H9 (cell line): Measurements from ENCODE around the gene FCHSD2. TPM values are rescaled to one million over a fixed set of nuclear protein-coding genes. Genes with fewer than 3 reads are reported as not detected.
"Not testable (repeated sequence)": the region's sequence is repeated elsewhere in the genome, so short reads cannot be mapped to it uniquely, and the experiment has no call there.

ENCODE experiments used
- DNase-seq: peaks from one replicate; pipeline ENCODE4 v3.0.0-alpha.2; 2017
- H2AFZ ChIP-seq: one replicate; pipeline ENCODE4 v1.6.1; 2013; ENCODE audit warnings: mild to moderate bottlenecking, low read length, control low read depth, moderate library complexity
- H2AK5ac ChIP-seq: 2 replicates; pipeline ENCODE4 v1.6.1; 2013; ENCODE audit warnings: low read length, control low read depth, mixed read lengths; ENCODE audit not compliant: insufficient read length
- H2BK120ac ChIP-seq: one replicate; pipeline ENCODE4 v1.6.1; 2013; ENCODE audit warnings: low read depth, mild to moderate bottlenecking, low read length, control low read depth, inconsistent platforms; ENCODE audit not compliant: poor library complexity, severe bottlenecking
- H2BK12ac ChIP-seq: 2 replicates; pipeline ENCODE4 v1.6.1; 2013; ENCODE audit warnings: low read length, control low read depth, mixed read lengths, low read depth; ENCODE audit not compliant: insufficient read length
- H2BK15ac ChIP-seq: 2 replicates; pipeline ENCODE4 v1.6.1; 2013; ENCODE audit warnings: low read depth, low read length, control low read depth
- H2BK20ac ChIP-seq: one replicate; pipeline ENCODE4 v1.6.1; 2013; ENCODE audit warnings: low read depth, mild to moderate bottlenecking, low read length, control low read depth, inconsistent platforms; ENCODE audit not compliant: poor library complexity, severe bottlenecking
- H2BK5ac ChIP-seq: 2 replicates; pipeline ENCODE4 v1.6.1; 2013; ENCODE audit warnings: low read length, control low read depth, mixed read lengths; ENCODE audit not compliant: insufficient read length
- H3K14ac ChIP-seq: 2 replicates; pipeline ENCODE4 v1.6.1; 2013; ENCODE audit warnings: low read length, control low read depth; ENCODE audit not compliant: insufficient read depth
- H3K18ac ChIP-seq: 2 replicates; pipeline ENCODE4 v1.6.1; 2013; ENCODE audit warnings: low read depth, mild to moderate bottlenecking, mixed read lengths, low read length, control low read depth; ENCODE audit not compliant: insufficient read length
- H3K23ac ChIP-seq: 2 replicates; pipeline ENCODE4 v1.6.1; 2013; ENCODE audit warnings: low read length, control low read depth, mixed read lengths, low read depth; ENCODE audit not compliant: insufficient read length
- H3K23me2 ChIP-seq: 2 replicates; pipeline ENCODE4 v1.6.1; 2013; ENCODE audit warnings: low read depth, mild to moderate bottlenecking, mixed read lengths, low read length, control low read depth; ENCODE audit not compliant: insufficient read length, poor library complexity, severe bottlenecking
- H3K27ac ChIP-seq: 2 replicates; pipeline ENCODE4 v1.5.1; 2013; ENCODE audit warnings: low read length, control low read depth, mixed read lengths, low read depth; ENCODE audit not compliant: insufficient read length
- H3K27me3 ChIP-seq: 2 replicates; pipeline ENCODE4 v1.6.1; 2013; ENCODE audit warnings: low read length, control low read depth, inconsistent platforms; ENCODE audit not compliant: insufficient read depth
- H3K4ac ChIP-seq: 2 replicates; pipeline ENCODE4 v1.6.1; 2013; ENCODE audit warnings: low read depth, mild to moderate bottlenecking, control low read depth, inconsistent platforms, low read length, moderate library complexity
- H3K4me1 ChIP-seq: 2 replicates; pipeline ENCODE4 v1.6.1; 2013; ENCODE audit warnings: low read length, control low read depth, inconsistent platforms; ENCODE audit not compliant: insufficient read depth
- H3K4me2 ChIP-seq: 2 replicates; pipeline ENCODE4 v1.6.1; 2013; ENCODE audit warnings: low read length, control low read depth, mixed read lengths; ENCODE audit not compliant: insufficient read length, insufficient read depth
- H3K56ac ChIP-seq: 2 replicates; pipeline ENCODE4 v1.6.1; 2013; ENCODE audit warnings: low read depth, mild to moderate bottlenecking, mixed read lengths, low read length, control low read depth; ENCODE audit not compliant: insufficient read length
- H3K79me1 ChIP-seq: 2 replicates; pipeline ENCODE4 v1.6.1; 2013; ENCODE audit warnings: low read depth, mild to moderate bottlenecking, moderate library complexity, low read length, control low read depth, inconsistent platforms; ENCODE audit not compliant: insufficient read depth, poor library complexity, severe bottlenecking
- H3K79me2 ChIP-seq: 2 replicates; pipeline ENCODE4 v1.6.1; 2013; ENCODE audit warnings: low read length, control low read depth, inconsistent platforms; ENCODE audit not compliant: insufficient read depth
- H3K9ac ChIP-seq: 2 replicates; pipeline ENCODE4 v1.6.1; 2013; ENCODE audit warnings: low read length, control low read depth, mixed read lengths; ENCODE audit not compliant: insufficient read length; ENCODE audit errors: extremely low read depth
- H3K9me3 ChIP-seq: one replicate; pipeline ENCODE4 v1.6.1; 2013; ENCODE audit warnings: low read depth, low read length, inconsistent platforms; ENCODE audit not compliant: control insufficient read depth
- H3T11ph ChIP-seq: one replicate; pipeline ENCODE4 v1.6.1; 2013; ENCODE audit warnings: mild to moderate bottlenecking, low read length, control low read depth, inconsistent platforms
- H4K20me1 ChIP-seq: one replicate; pipeline ENCODE4 v1.6.1; 2013; ENCODE audit not compliant: control insufficient read depth, insufficient read length, insufficient read depth
- H4K5ac ChIP-seq: 2 replicates; pipeline ENCODE4 v1.6.1; 2013; ENCODE audit warnings: low read depth, mild to moderate bottlenecking, mixed read lengths, low read length, control low read depth; ENCODE audit not compliant: insufficient read length
- H4K8ac ChIP-seq: replicated peaks from 2 replicates; pipeline ENCODE4 v1.6.1; 2013; ENCODE audit warnings: low read length, control low read depth, mixed read lengths, low read depth; ENCODE audit not compliant: insufficient read length
- H4K91ac ChIP-seq: 2 replicates; pipeline ENCODE4 v1.6.1; 2013; ENCODE audit warnings: low read depth, mild to moderate bottlenecking, moderate library complexity, mixed read lengths, low read length, control low read depth; ENCODE audit not compliant: insufficient read length
- H3K27ac Mint-ChIP-seq, 3 experiments: 2 replicates in 2 of 3; 3 replicates in 1 of 3; pipeline ENCODE4 v1.8.0; 2020 to 2021; ENCODE audit warnings: mixed read lengths in 3 of 3, mild to moderate bottlenecking in 1 of 3, moderate library complexity in 1 of 3
- H3K27me3 Mint-ChIP-seq: 2 replicates; pipeline ENCODE4 v1.8.0; 2021; ENCODE audit warnings: low read depth, mild to moderate bottlenecking, moderate library complexity, mixed read lengths
- H3K36me3 Mint-ChIP-seq, 3 experiments: 2 replicates in 2 of 3; 3 replicates in 1 of 3; pipeline ENCODE4 v1.8.0; 2020 to 2021; ENCODE audit warnings: low read depth in 3 of 3, mixed read lengths in 3 of 3; ENCODE audit not compliant: insufficient read depth in 1 of 3
- H3K4me1 Mint-ChIP-seq, 2 experiments: 2 replicates each; pipeline ENCODE4 v1.8.0; 2020; ENCODE audit warnings: mixed read lengths in 2 of 2
- H3K4me3 Mint-ChIP-seq, 2 experiments: 2 replicates in 1 of 2; 3 replicates in 1 of 2; pipeline ENCODE4 v1.8.0; 2020 to 2021; ENCODE audit warnings: mild to moderate bottlenecking in 2 of 2, mixed read lengths in 2 of 2, moderate library complexity in 1 of 2
- H3K9me3 Mint-ChIP-seq, 2 experiments: 2 replicates in 1 of 2; 3 replicates in 1 of 2; pipeline ENCODE4 v1.8.0; 2020; ENCODE audit warnings: mild to moderate bottlenecking in 2 of 2, mixed read lengths in 2 of 2, moderate library complexity in 1 of 2
- CTCF ChIP-seq: fragments of 200-600 bp; sonication (generic); conservative IDR thresholded peaks from 3 replicates; pipeline ENCODE4 v1.8.0; 2021; ENCODE audit warnings: antibody characterized with exemption, mild to moderate bottlenecking
- WGBS: extraction: QIAGEN DNeasy Blood & Tissue Kit; methylation state at CpG from one replicate; pipeline ENCODE4 v1.1.7; 2013; ENCODE audit warnings: missing lambda C conversion rate, low lambda C conversion rate, mixed read lengths; ENCODE audit not compliant: insufficient read length; ENCODE audit errors: extremely low coverage; 5-methylcytosine and 5-hydroxymethylcytosine counted together
- total RNA-seq: library from RNA; stranded (reverse); gene quantifications from 2 replicates; pipeline ENCODE4 v1.2.1, GENCODE V29; 2021

Gene FCHSD2
- total RNA-seq, 1 experiment from 2014 or later: 17.8 TPM

GRCh38 chr11:72912253-72912652 is 229.9 kb downstream of the FCHSD2 start:
- Histone ChIP-seq H4K5ac (no peak overlapping the region), H2BK12ac (no peak overlapping the region), H3K27ac (no peak overlapping the region), H2BK120ac (no peak overlapping the region), H3K56ac (no peak overlapping the region), H2AK5ac (no peak overlapping the region), H3K9ac (no peak overlapping the region), H3K79me1 (no peaks in the 10 kb centered on the region), H3K23ac (no peak overlapping the region), H3T11ph (no peak overlapping the region), H3K27me3 (no peaks in the 10 kb centered on the region), H2BK15ac (no peak overlapping the region), H3K4me1 (no peaks in the 10 kb centered on the region), H3K4ac (no peak overlapping the region), H3K14ac (no peak overlapping the region), H2AFZ (no peak overlapping the region), H3K4me2 (no peak overlapping the region), H2BK5ac (no peak overlapping the region), H3K79me2 (no peaks in the 10 kb centered on the region), H3K9me3 (no peaks in the 10 kb centered on the region), H4K20me1 (no peaks in the 10 kb centered on the region), H3K23me2 (no peaks in the 10 kb centered on the region), H4K91ac (no peak overlapping the region), H2BK20ac (no peak overlapping the region), H4K8ac (no peak overlapping the region), H3K18ac (no peak overlapping the region)
- Mint-ChIP-seq H3K9me3 (peaks cover 54 to 55% of the 10 kb centered on the region in 2 experiments), H3K27ac (no peak overlapping the region), H3K4me1 (no peaks in the 10 kb centered on the region), H3K36me3 (peaks cover 37 to 60% (median 52%) of the 10 kb centered on the region in 3 experiments), H3K27me3 (peaks cover 1% of the 10 kb centered on the region; the same call in 1 of the 2 replicates), H3K4me3 (no peak overlapping the region)
- no peak for DNase-seq
- no peak for TF ChIP-seq CTCF
- no CpG with 5 or more reads among the region's 1 CpG for WGBS

DNA sequence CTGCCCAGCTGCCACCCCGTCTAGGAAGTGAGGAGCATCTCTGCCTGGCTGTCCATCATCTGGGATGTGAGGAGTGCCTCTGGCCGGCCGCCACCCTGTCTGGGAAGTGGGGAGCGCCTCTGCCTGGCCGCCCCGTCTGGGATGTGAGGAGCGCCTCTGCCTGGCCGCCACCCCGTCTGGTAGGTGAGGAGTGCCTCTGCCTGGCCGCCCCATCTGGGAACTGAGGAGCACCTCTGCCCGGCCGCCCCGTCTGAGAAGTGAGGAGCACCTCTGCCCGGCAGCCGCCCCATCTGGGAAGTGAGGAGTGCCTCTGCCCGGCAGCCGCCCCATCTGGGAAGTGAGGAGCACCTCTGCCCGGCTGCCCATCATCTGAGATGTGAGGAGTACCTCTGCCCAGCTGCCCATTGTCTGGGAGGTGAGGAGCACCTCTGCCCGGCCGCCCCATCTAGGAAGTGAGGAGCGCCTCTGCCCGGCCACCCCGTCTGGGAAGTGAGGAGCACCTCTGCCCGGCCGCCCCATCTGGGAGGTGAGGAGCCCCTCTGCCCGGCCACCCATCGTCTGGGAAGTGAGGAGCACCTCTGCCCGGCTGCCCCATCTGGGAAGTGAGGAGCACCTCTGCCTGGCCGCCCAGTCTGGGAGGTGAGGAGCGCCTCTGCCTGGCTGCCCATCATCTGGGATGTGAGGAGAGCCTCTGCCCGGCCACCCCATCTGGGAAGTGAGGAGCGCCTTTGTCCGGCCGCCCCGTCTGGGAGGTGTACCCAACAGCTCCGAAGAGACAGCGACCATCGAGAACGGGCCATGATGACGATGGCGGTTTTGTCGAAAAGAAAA is 232.3 kb downstream of the FCHSD2 start:
- H3K27me3 Mint-ChIP-seq, H4K91ac ChIP-seq, H3K79me1 ChIP-seq, H3K27me3 ChIP-seq, H3K18ac ChIP-seq, H4K8ac ChIP-seq, H3K23ac ChIP-seq, H3K27ac ChIP-seq, H3K23me2 ChIP-seq, H2BK5ac ChIP-seq, H3K4me3 Mint-ChIP-seq, H3K4me1 Mint-ChIP-seq, H3K4me2 ChIP-seq, H2BK15ac ChIP-seq, H3T11ph ChIP-seq, H2BK20ac ChIP-seq, H3K14ac ChIP-seq, H2AK5ac ChIP-seq, DNase-seq, H3K9ac ChIP-seq, H3K27ac Mint-ChIP-seq, H2BK120ac ChIP-seq, H2AFZ ChIP-seq, H3K9me3 ChIP-seq, H3K4me1 ChIP-seq, H2BK12ac ChIP-seq, H3K79me2 ChIP-seq, H3K4ac ChIP-seq, H4K20me1 ChIP-seq, H4K5ac ChIP-seq, H3K56ac ChIP-seq: not testable (repeated sequence)
- H3K36me3 Mint-ChIP-seq: peaks cover 37 to 70% (median 59%) of the 10 kb centered on the region in 3 experiments
- no CpG with 5 or more reads among the region's 42 CpGs for WGBS
- peaks cover 60 to 68% of the 10 kb centered on the region in 2 experiments for H3K9me3 Mint-ChIP-seq
